ENCODE data around the gene MAST3.

DNA sequence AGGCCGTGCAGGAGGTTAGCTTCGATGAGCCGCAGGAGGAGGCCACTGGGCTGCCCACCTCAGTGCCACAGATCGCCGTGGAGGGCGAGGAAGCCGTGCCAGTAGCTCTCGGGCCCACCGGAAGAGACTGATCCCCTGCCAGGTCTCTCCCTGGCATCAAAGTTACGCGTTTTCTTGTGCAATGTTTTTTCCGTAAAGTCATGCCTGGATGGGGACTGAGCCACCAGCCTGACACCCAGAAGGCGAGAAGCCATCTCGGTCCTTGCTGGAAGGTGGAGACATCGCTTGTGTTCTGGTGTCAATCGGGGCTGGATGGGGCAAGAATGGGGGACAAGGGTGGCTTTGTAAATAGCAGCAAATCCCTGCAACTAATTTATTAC lies 52.0 kb downstream of the MAST3 start:
- no peak for TF ChIP-seq GATA3 (IDR thresholded peaks at IDR 0.05; ENCODE audit: low read depth, low read length)
- no peak for TF ChIP-seq GATA2 (IDR thresholded peaks at IDR 0.05; ENCODE audit: low read depth, low read length)

Measured in SH-SY5Y (cell line).